T-helper 17 cell (primary cell): Measurements from ENCODE around the gene SDCBP2. TPM values are rescaled to one million over a fixed set of nuclear protein-coding genes. Genes with fewer than 3 reads are reported as not detected.
A peak's percentile ranks its signal among the peaks of the same experiment; 100 is the strongest.
"Not testable (repeated sequence)": the region's sequence is repeated elsewhere in the genome, so short reads cannot be mapped to it uniquely, and the experiment has no call there.

ENCODE experiments used
- ATAC-seq: fragments of 150-1000 bp; cut with Tn5 transposase; 2 replicates; pipeline ENCODE4 v1.10.0; 2021; ENCODE audit warnings: mild to moderate bottlenecking, moderate library complexity
- DNase-seq, 3 donors: peaks; one replicate each; pipeline versions ENCODE4 v3.0.0 to v3.0.0-alpha.2; 2020 to 2021
- H3K9me3 ChIP-seq: one replicate; pipeline ENCODE4 v1.7.0; 2013; ENCODE audit warnings: low read length, mild to moderate bottlenecking; ENCODE audit not compliant: control insufficient read depth, poor library complexity, severe bottlenecking
- H3K27ac Mint-ChIP-seq: one replicate; pipeline ENCODE4 v1.8.0; 2022; ENCODE audit warnings: mild to moderate bottlenecking, moderate library complexity, mixed read lengths
- H3K27me3 Mint-ChIP-seq: one replicate; pipeline ENCODE4 v1.8.0; 2022; ENCODE audit warnings: mixed read lengths
- H3K36me3 Mint-ChIP-seq: one replicate; pipeline ENCODE4 v1.8.0; 2022; ENCODE audit warnings: low read depth, mixed read lengths
- H3K4me1 Mint-ChIP-seq: one replicate; pipeline ENCODE4 v1.8.0; 2022; ENCODE audit warnings: mild to moderate bottlenecking, mixed read lengths
- H3K4me3 Mint-ChIP-seq: one replicate; pipeline ENCODE4 v1.8.0; 2022; ENCODE audit warnings: mild to moderate bottlenecking, moderate library complexity, mixed read lengths
- total RNA-seq, 4 donors: library from RNA in 2 of 4; stranded (reverse) in 2 of 4; gene quantifications; one replicate each; pipeline ENCODE4 v1.2.3 and lab custom pipeline; 2022 to 2026

Gene SDCBP2
- total RNA-seq, 2 donors from 2014 or later = 1.2 to 2.3 TPM

DNA sequence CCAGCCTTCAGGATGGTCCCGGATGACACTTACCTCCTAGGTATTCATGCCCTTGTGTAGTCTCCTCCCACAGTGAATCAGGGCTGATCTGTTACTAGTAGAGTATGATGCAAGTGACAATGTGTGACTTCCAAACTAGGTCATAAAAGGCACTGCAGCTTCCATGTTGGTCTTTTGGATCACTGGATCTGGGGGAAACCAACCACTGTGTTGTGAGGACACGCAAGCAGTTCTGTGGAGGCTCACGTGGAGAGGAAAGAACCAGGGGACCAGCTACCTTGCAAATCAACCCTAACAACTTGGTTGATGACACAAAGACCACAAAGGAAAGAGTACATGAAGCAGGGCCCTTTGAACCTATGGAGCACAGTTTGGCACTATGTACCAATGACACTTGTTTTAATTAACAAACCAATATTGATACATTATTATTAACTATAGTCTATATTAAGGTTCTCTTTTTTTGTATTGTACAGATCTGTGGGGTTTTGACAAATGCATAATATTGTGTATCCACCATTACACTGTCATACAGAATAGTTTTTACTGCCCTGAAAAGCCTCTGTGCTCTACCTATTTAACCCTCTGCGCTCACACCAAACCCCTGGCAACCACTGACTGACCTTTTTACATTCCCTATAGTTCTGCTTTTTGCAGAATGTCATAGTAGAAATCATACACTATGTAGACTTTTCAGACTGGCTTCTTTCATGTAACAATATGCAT lies 16.3 kb upstream of the SDCBP2 start:
- H3K27me3 Mint-ChIP-seq = no peaks in the 10 kb centered on the region

DNA sequence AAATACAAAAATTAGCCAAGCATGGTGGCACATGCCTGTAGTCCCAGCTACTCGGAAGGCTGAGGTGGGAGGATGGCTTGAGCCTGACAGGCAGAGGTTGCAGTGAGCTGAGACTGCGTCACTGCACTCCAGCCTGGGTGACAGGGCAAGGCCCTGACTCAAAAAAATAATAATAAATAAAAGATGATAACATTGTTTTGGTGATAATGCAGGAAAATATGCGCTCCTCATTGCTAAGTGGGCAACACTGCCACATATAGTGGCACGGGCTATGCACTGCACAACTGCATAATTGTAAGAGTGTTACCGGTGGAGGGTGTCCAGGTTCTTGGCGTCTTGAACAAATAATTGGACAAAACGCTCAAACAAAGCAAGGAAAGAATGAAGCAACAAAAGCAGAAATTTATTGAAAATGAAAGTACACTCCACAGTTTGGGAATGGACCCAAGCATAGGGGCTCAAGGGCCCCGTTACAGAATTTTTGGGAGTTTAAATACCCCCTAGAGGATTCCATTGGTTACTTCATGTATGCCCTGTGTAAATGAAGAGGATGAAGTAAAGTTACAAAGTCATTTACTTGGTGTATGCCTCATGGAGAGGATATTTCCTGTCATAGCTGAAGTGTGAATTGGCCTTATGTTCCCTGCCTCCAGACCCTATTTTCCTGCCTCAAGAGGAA lies 14.6 kb upstream of the SDCBP2 start:
- not testable (repeated sequence) for H3K36me3 Mint-ChIP-seq, H3K9me3 ChIP-seq, H3K4me3 Mint-ChIP-seq, DNase-seq, H3K27me3 Mint-ChIP-seq, H3K27ac Mint-ChIP-seq, ATAC-seq
- peaks cover 15% of the 10 kb centered on the region for H3K4me1 Mint-ChIP-seq

More for the DNA sequence above, 16.3 kb upstream of the SDCBP2 start:
- ATAC-seq (no peak), DNase-seq (no peak)
- no peaks in the 10 kb centered on the region for H3K36me3 Mint-ChIP-seq
- no peak overlapping the region for H3K27ac Mint-ChIP-seq
- H3K4me3 Mint-ChIP-seq = no peak overlapping the region
- peaks cover 15% of the 10 kb centered on the region for H3K4me1 Mint-ChIP-seq
- peaks cover 4% of the 10 kb centered on the region for H3K9me3 ChIP-seq

DNA sequence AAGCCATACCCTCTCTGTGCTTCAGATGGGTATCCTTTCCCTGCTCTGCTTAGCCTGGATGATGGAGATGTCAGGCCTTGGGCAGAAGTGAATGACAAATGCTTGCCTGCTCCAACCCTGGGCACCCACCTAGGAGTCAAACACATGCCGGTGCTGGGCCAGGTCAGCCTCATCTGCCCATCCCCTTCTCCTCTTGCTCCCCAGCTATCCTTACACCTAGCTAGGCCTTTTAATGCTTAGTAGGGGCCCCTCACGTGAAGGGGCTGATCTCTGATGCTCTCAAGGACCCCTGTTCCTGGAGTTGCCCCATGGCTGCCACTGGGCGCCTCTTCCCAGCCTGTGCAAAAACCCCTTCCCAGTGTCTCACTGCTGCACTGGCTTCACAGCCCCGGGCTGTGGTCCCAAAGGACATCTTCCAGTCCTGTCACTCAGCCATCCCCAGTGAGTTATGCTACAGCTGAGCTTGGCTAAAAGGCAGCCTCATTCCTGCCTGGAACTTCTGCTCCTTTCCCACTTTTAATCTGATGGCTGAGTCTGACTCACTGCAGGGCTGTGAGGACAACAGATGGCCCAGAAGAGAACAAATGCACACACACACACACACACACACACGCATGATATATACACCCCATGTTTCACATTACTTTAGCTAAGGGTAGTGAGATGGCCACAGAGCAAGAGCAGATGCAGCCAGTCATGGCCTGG lies 12.8 kb upstream of the SDCBP2 start:
- Mint-ChIP-seq H3K4me1 (peaks cover 22% of the 10 kb centered on the region), H3K27me3 (no peaks in the 10 kb centered on the region), H3K27ac (no peak overlapping the region), H3K36me3 (no peaks in the 10 kb centered on the region), H3K4me3 (no peak overlapping the region)
- no peaks in the 10 kb centered on the region for H3K9me3 ChIP-seq
- no peak for DNase-seq
- no peak for ATAC-seq

DNA sequence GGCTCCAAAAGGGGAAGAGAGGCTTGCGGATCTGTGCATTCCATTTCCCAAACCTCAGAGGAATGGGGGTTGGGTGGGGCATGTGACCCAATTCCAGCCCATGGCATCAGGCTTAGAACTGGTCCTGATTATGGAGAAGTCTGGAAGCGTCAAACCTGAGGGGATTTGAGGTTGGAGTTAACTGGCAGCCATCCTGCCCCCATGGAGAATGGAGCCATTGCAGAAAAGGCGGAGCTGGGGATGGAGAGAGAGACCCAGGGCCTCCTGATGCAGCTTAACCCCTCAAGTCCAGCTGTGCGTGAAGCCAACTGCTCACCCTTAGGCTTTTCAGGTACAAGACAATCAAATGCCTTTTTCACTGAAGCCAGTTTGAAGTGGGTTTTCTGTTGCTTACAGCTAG lies 9.9 kb upstream of the SDCBP2 start:
- DNase-seq = no peak
- no peaks in the 10 kb centered on the region for H3K9me3 ChIP-seq
- Mint-ChIP-seq H3K27me3 (no peaks in the 10 kb centered on the region), H3K4me1 (peaks cover 17% of the 10 kb centered on the region), H3K4me3 (no peak overlapping the region), H3K27ac (no peak overlapping the region), H3K36me3 (no peaks in the 10 kb centered on the region)
- no peak for ATAC-seq

DNA sequence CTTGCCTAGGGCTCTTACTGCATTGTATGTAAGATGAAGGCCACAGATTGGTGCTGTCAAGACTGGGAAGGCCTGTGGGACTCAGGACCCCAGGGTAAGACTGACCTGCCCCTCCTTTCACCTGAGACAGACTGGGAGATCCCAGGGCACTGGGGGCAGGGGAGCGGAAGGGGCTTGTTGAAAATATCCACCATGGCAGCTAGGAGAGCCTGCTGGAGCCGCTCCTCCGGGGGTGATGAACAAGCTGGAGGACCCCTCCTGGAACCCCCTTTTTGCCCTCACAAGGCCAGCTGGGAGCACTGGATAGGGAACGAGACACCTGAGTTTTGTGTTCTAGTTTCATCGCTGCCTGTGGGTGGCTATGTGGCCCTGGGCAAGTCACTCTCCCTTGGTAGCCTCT lies 9.2 kb upstream of the SDCBP2 start:
- Mint-ChIP-seq H3K27ac (peak overlapping the region; percentile 43), H3K4me1 (peaks cover 17% of the 10 kb centered on the region), H3K27me3 (no peaks in the 10 kb centered on the region), H3K4me3 (no peak overlapping the region), H3K36me3 (no peaks in the 10 kb centered on the region)
- DNase-seq = no peak
- ATAC-seq = no peak
- no peaks in the 10 kb centered on the region for H3K9me3 ChIP-seq

DNA sequence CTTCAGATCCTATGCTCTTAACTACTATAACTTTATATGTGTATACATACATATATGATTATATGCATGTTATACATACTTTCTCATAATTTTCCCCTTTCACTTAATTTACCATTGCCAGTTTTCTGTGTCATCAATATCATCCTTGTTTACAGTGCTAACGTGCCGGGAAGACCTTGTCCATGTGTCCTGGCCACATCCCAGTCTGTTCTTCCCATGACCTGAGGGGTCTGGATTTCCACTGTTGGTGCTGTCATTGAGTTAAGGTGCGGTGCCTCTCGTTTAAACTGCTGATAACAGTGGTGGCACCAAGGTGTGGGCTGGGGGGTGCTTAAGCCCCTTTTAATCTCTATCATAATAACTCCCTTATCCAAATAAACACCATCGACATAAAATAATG lies 8.5 kb upstream of the SDCBP2 start:
- ATAC-seq = no peak
- H3K27me3 Mint-ChIP-seq = no peaks in the 10 kb centered on the region
- peak overlapping the region; percentile 43 for H3K27ac Mint-ChIP-seq
- H3K4me3 Mint-ChIP-seq = no peak overlapping the region
- no peaks in the 10 kb centered on the region for H3K36me3 Mint-ChIP-seq
- H3K4me1 Mint-ChIP-seq = peaks cover 18% of the 10 kb centered on the region
- no peak for DNase-seq
- H3K9me3 ChIP-seq = no peaks in the 10 kb centered on the region

DNA sequence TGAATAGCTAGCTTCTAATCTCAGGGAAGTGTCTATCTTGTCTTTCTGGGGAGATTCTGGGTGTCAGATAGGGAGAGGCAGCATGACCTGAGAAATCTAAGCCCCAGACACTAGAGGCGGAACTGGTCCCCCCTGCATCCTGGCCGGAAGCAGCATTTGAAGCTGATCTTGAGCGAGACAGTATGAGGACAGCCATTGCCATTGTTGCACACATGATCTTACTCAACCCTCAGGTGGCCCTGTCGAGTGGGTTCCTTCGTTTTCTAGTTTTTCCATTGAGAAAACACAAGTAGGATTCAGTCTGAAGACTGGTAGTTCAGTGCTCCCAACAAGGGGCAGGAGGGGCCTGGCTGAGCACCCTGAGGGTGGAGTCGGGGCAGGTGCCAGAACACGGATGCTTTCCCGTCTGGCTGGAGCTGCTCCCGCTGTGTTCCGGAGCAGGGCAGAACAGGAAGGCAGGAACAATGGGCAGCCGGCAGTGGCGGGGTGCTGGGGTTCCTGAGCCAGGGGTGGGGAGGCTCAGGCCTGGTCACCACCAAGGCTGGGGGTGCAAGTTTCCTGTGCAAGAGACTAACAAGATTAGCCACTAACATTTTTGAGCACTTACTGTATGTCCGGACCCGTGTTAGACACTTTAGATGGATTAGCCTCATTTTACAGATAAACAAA lies 7.9 kb upstream of the SDCBP2 start:
- Mint-ChIP-seq H3K4me3 (no peak overlapping the region), H3K27ac (peak overlapping the region; percentile 78), H3K4me1 (peaks cover 16% of the 10 kb centered on the region), H3K36me3 (no peaks in the 10 kb centered on the region), H3K27me3 (no peaks in the 10 kb centered on the region)
- DNase-seq (no peak), ATAC-seq (no peak)
- no peaks in the 10 kb centered on the region for H3K9me3 ChIP-seq

DNA sequence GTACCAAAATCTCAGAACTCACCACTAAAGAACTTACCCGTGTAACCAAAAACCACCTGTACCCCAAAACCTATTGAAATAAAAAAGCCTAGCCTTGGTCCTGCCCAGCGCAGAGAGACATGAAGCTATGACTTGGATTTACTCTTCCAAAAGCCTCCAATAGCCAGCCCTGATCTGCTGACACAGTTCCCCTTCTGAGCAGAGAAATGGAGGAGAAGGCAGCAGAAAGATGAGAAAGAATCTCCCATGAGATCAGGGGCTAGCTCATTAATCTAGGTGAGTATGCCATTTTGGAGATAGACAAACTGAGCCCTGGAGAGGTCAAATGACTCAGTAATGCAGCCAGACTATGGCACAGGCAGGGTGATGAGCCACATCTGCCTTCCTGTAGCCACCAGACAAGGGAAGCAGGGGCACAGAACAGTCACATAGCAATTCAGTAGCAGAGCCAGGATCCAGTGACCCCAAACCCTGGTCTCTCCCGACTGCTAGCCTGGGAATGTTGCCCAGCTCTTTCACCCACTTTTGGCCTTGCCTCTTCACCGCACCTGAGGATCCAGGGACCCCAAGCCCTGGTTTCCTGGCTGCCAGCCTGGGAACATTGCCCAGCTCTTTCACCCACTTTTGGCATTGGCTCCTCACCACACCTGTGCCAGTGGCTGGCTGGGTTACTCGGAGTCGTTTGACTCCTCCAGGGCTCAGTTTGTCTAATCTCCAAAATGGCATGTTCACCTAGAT lies 7.2 kb upstream of the SDCBP2 start:
- no peak overlapping the region for H3K4me3 Mint-ChIP-seq
- H3K9me3 ChIP-seq = no peaks in the 10 kb centered on the region
- H3K4me1 Mint-ChIP-seq = peaks cover 19% of the 10 kb centered on the region
- peak overlapping the region; percentile 78 for H3K27ac Mint-ChIP-seq
- DNase-seq (no peak), ATAC-seq (no peak)
- H3K36me3 Mint-ChIP-seq = no peaks in the 10 kb centered on the region
- H3K27me3 Mint-ChIP-seq = no peaks in the 10 kb centered on the region

DNA sequence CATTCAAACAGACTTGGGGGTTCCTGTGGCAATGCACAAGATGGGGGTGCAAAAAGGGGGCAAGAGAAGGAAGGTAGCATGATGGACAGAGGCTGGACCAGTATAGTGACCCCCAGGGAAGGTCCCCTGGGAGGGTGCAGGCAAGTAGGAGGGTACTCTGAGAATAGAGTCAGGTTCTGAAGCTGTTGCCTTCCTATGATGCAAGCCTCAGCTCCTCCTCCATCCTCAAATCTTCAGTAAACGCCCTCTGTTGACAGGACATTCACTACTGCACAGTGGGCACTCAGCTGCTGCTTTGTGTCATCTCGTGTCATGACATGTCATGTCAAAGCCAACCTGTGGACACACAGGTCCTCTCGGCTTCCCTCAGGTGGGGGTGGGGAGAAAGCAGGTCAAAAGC lies 5.8 kb upstream of the SDCBP2 start:
- peaks cover 27% of the 10 kb centered on the region for H3K4me1 Mint-ChIP-seq
- no peak overlapping the region for H3K4me3 Mint-ChIP-seq
- peaks cover 2% of the 10 kb centered on the region for H3K36me3 Mint-ChIP-seq
- ATAC-seq (no peak), DNase-seq (no peak)
- H3K27me3 Mint-ChIP-seq = no peaks in the 10 kb centered on the region
- no peaks in the 10 kb centered on the region for H3K9me3 ChIP-seq
- no peak overlapping the region for H3K27ac Mint-ChIP-seq

DNA sequence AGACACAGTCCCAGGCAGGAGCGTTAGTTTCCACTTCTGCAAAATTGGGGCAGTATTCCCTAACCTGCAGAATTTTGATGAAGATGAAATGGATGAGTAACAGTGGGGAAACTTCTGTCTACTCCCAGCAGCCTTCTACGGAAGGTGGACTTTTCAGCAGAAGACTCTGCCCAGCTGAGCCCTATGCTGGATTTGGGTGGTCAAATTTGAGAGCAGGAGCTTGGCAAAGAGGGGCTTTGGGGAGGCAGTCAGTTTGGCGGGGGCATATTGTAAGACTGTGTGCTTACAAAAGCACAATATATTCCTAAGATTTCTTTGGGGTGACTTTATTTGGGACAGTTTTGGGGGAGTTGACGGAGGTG lies 5.4 kb upstream of the SDCBP2 start:
- Mint-ChIP-seq H3K4me1 (peaks cover 31% of the 10 kb centered on the region), H3K27ac (no peak overlapping the region), H3K4me3 (no peak overlapping the region), H3K36me3 (peaks cover 2% of the 10 kb centered on the region), H3K27me3 (no peaks in the 10 kb centered on the region)
- no peaks in the 10 kb centered on the region for H3K9me3 ChIP-seq
- no peak for ATAC-seq
- DNase-seq = no peak

DNA sequence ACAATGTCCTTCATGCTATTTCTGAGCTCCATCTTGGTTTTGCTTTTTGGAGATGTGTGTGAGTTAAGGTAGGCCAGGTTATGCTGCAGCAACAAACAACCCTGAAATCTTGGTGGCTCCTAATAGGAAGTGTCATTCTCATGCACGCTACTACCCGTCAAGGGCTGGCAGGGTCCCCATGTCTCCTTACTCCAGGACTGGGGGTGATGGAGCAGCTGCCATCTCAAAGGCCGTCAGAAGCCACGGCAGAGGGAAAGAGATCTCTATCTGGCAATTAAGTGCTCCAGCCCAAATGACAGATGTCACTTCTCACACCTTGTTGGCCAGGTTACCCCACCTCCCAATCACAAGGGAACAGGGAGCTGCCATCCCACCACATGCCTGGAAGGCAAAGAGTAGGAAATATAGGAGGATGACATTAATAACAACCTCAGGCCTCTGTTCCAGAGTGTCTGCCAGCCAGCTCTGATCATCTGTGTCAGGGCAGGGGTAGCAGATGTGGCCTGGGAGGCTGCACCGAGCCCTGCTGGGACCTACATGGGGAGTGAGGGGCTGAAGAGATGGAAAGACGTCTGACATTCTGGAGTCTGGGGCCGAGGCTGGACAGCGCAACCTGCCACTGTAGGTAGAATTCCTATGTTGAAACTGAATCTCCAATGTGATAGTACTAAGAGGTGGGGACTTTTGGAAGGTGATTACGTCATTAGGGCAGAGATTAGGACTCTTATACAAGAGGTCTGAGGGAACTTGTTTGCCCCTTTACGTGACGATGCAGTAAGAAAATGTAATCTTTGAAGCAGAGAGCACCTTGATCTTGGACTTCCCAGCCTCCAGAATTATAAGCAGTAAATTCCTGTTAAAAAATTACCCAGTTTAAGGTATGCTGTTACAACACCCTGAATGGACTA lies 4.8 kb upstream of the SDCBP2 start:
- peaks cover 2% of the 10 kb centered on the region for H3K36me3 Mint-ChIP-seq
- no peak overlapping the region for H3K4me3 Mint-ChIP-seq
- no peaks in the 10 kb centered on the region for H3K27me3 Mint-ChIP-seq
- H3K27ac Mint-ChIP-seq = no peak overlapping the region
- ATAC-seq (no peak), DNase-seq (no peak)
- peaks cover 34% of the 10 kb centered on the region for H3K4me1 Mint-ChIP-seq
- no peaks in the 10 kb centered on the region for H3K9me3 ChIP-seq

DNA sequence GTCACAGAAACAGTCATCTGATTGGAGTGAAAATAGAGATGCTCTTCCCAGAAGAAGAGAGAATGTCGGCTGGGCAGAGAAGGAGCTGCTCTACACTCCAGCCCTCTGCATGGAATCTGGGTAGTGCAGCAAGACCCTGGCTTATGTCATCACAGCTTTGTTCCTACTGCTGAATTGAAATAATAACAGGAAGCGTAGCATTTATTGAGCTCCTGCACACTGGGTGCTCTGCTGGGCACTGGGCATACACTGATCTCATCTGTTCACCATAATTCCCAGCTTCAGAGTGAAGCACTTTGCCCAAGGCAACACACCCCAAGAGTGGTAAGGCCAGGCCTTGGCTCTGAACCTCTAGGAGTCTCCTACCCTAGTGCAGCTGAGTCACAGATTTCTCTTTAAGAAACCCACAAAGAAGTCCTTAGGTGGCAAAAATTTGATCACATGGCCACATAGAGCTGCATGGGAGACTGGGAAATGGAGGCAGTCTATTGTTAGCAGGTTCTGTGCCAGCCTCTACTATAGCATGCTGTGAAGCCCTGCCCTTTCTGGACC lies 3.9 kb upstream of the SDCBP2 start:
- no peaks in the 10 kb centered on the region for H3K9me3 ChIP-seq
- Mint-ChIP-seq H3K27me3 (no peaks in the 10 kb centered on the region), H3K36me3 (peaks cover 2% of the 10 kb centered on the region), H3K4me3 (no peak overlapping the region), H3K27ac (no peak overlapping the region), H3K4me1 (peaks cover 38% of the 10 kb centered on the region)
- DNase-seq = no peak
- no peak for ATAC-seq
